ENCODE results near the gene SMG7.

DNA sequence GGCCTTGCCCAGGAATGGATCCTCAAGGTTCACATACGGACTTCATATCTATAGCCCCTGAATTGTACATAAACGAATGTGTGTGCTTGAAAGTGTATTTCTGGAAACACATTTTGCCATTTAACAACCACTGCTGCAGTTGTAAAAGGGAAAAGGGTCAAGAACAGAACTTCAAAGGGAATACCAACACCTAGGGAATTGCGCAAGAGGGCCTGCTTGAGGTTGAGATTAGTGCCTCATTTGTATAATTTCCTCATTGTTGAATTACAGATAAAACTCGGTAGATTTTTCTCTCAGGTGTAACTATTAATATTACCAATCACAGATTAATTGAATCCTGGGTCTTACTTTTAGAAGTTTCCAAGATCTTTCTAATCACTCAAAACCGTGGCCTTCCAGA, 111.8 kb downstream of the SMG7 start:
- TF ChIP-seq, protein P1, sequence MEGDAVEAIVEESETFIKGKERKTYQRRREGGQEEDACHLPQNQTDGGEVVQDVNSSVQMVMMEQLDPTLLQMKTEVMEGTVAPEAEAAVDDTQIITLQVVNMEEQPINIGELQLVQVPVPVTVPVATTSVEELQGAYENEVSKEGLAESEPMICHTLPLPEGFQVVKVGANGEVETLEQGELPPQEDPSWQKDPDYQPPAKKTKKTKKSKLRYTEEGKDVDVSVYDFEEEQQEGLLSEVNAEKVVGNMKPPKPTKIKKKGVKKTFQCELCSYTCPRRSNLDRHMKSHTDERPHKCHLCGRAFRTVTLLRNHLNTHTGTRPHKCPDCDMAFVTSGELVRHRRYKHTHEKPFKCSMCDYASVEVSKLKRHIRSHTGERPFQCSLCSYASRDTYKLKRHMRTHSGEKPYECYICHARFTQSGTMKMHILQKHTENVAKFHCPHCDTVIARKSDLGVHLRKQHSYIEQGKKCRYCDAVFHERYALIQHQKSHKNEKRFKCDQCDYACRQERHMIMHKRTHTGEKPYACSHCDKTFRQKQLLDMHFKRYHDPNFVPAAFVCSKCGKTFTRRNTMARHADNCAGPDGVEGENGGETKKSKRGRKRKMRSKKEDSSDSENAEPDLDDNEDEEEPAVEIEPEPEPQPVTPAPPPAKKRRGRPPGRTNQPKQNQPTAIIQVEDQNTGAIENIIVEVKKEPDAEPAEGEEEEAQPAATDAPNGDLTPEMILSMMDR (IDR thresholded peaks at IDR 0.05; ENCODE audit: low read depth, low read length): no peak
- no peak for TF ChIP-seq POLR2A (IDR thresholded peaks at IDR 0.05; ENCODE audit: extremely low read depth, insufficient read length)

Measured in NB4 (cell line).